ENCODE data around the gene RSPH1. TPM values are rescaled to one million over a fixed set of nuclear protein-coding genes. Genes with fewer than 3 reads are reported as not detected.

RSPH1 gene
- total RNA-seq, 2 donors from 2014 or later: 6.9 to 7.5 TPM

DNA sequence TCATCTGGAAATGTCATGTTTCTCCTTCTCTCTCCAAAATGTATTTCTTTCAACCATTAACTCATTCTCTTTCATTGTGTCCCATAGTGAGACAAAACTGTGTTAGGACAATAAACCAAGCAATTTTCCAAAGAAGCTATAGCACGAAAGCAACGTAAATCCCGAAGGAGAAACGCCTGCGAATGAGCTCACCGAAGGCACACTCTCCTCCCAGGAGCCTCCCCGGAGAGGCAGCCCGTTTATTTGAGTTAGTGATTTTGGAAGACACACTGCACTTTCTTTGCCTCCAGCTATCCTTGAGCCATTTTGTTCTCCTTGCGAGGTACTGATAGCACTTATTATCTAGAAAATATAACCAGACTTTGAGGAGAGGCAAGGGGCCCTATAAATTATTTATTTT lies 41.2 kb downstream of the RSPH1 start:
- H3K9me3 ChIP-seq: no peaks in the 10 kb centered on the region
- H3K4me3 ChIP-seq: no peak overlapping the region
- TF ChIP-seq, protein P1, sequence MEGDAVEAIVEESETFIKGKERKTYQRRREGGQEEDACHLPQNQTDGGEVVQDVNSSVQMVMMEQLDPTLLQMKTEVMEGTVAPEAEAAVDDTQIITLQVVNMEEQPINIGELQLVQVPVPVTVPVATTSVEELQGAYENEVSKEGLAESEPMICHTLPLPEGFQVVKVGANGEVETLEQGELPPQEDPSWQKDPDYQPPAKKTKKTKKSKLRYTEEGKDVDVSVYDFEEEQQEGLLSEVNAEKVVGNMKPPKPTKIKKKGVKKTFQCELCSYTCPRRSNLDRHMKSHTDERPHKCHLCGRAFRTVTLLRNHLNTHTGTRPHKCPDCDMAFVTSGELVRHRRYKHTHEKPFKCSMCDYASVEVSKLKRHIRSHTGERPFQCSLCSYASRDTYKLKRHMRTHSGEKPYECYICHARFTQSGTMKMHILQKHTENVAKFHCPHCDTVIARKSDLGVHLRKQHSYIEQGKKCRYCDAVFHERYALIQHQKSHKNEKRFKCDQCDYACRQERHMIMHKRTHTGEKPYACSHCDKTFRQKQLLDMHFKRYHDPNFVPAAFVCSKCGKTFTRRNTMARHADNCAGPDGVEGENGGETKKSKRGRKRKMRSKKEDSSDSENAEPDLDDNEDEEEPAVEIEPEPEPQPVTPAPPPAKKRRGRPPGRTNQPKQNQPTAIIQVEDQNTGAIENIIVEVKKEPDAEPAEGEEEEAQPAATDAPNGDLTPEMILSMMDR (IDR thresholded peaks at IDR 0.05): no peak
- intact Hi-C loops (cut with DNase I): no loop called here
- no peak overlapping the region for H3K27ac ChIP-seq
- H3K4me1 ChIP-seq: no peaks in the 10 kb centered on the region
- no peak for DNase-seq
- H3K9ac ChIP-seq (ENCODE audit: low read depth in 2 of 2, low read length in 2 of 2): no peak overlapping the region
- H3K36me3 ChIP-seq: no peaks in the 10 kb centered on the region
- H3K27me3 ChIP-seq: no peaks in the 10 kb centered on the region

DNA sequence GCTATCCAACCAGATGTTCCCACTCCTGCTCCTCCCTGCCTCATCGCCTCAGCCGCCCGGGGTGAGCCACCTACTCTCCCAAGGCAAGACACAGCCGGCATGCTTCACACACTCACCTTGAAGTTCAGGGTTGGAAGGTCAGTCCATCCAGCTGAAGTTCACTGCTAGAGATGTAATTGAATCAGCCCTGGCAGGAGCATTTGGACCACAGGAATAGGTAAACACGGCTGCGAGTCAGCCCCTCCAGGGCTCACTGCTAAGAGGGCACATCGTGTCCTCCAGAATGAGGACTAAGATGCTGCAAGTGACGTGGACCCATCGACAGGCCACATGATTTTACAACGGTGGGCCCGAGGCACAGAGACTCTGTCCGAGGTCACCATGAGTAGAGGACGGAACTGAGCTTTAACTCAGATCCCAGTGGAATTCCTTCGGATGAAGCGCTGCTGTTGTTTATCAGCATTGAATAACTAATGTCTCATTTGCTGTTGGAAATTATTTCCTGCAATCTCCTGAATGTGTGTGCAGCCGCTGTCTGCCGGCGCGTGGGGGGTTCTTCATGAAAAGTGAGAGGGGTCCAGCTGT lies 41.9 kb downstream of the RSPH1 start:
- H3K9me3 ChIP-seq: no peaks in the 10 kb centered on the region
- intact Hi-C loops (cut with DNase I): no loop called here
- H3K36me3 ChIP-seq: no peaks in the 10 kb centered on the region
- no peaks in the 10 kb centered on the region for H3K4me1 ChIP-seq
- no peak overlapping the region for H3K4me3 ChIP-seq
- H3K9ac ChIP-seq (ENCODE audit: low read depth in 2 of 2, low read length in 2 of 2): no peak overlapping the region
- TF ChIP-seq, protein P1 (IDR thresholded peaks at IDR 0.05): no peak
- H3K27me3 ChIP-seq: no peaks in the 10 kb centered on the region
- DNase-seq: no peak
- no peak overlapping the region for H3K27ac ChIP-seq

DNA sequence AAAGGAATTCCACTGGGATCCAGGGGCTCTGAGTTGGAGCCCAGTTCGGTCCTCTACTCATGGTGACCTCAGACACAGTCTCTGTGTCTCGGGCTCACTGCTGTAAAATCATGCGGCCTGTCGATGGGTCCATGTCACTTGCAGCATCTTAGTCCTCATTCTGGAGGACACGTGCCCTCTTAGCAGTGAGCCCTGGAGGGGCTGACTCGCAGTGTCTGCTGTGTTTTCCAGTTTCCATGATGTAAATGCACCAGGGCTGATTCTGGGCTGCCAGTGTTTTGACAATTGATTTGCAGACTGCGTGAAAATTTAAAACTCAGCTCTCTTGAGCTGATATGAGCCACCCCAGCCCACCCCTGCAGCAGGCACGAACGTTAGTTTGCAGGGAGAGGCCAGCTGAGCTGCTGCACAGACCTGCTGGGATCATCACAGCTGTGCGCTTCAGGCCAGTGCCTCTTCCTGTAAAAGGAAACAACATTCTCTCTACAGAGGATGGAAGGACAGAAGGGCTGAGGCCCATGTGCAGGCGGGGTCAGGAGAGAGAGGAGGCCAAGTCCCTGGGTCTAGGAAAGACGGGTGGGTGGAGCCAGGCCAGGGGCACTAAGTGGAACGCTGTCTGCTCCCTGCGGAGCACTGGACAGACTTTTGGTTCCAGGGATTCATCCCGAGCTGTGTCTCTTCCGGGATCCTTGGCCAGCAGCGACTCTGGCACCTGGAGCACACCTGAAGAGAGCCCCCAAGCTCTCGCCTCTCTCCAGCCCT lies 42.6 kb downstream of the RSPH1 start:
- no peak for DNase-seq
- TF ChIP-seq, protein P1 (IDR thresholded peaks at IDR 0.05): no peak
- intact Hi-C loops (cut with DNase I): no loop called here
- no peak overlapping the region for H3K9ac ChIP-seq (ENCODE audit: low read depth in 2 of 2, low read length in 2 of 2)
- no peak overlapping the region for H3K27ac ChIP-seq
- no peaks in the 10 kb centered on the region for H3K36me3 ChIP-seq
- H3K4me1 ChIP-seq: no peaks in the 10 kb centered on the region
- no peaks in the 10 kb centered on the region for H3K27me3 ChIP-seq
- H3K9me3 ChIP-seq: no peaks in the 10 kb centered on the region
- H3K4me3 ChIP-seq: no peak overlapping the region

DNA sequence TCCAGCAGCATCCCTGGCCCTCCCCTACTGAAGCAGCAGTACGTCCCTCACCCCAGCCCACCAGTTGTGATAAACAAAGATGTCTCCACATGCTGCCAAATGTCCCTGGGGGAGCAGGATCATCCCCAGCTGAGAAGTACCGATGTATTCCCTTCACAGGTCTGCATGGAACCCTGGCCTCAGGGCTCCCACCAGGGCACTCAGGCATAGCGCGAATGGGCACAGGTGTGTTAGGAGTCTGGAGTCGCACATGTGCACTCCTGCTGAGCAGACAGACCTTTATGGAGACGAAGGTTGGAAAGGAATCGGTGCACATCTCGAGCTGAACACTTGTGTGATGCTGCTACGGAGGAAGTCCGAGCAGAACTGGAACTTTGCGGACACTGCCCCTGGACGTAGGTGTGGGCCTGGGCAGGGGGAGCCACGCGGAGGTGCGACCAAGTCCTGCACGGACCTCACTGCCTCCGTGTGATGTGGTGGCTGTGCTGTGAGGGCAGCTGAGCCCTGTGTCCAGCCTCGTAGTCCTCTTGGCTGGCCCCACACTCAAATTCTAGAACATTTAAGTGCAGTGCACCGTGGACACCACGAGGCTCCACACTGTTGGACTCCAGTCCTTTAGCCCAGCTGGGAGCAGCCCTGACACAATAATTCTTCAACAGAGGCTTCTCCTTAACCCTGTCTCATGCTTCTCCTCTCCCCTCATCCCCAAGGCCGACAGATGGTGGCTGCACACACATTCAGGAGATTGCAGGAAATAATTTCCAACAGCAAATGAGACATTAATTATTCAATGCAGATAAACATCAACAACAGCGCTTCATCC lies 43.4 kb downstream of the RSPH1 start:
- TF ChIP-seq, protein P1 (IDR thresholded peaks at IDR 0.05): no peak
- intact Hi-C loops (cut with DNase I): no loop called here

DNA sequence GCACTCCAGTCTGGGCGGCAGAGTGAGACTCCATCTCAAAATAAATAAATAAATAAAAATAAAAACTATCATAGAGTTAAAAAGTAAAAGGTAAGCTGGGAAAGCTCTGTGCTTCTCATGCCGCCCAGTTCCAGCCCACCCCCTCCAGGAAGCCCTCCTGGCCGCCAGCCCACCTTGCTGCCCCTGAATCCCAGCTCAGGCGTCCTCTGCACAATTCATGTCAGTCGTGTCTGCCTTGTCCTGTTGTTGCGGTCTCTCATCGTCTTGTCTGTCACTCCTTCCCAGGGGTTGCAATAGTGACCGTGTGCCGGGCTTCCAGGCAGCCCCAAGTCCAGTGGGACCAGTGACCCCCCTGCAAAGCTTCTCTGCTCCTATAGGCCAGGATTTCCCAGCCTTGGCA lies 44.1 kb downstream of the RSPH1 start:
- H3K36me3 ChIP-seq: no peaks in the 10 kb centered on the region
- H3K4me1 ChIP-seq: no peaks in the 10 kb centered on the region
- no peaks in the 10 kb centered on the region for H3K27me3 ChIP-seq
- H3K9me3 ChIP-seq: no peaks in the 10 kb centered on the region
- intact Hi-C loops (cut with DNase I): no loop called here
- TF ChIP-seq, protein P1 (IDR thresholded peaks at IDR 0.05): no peak
- no peak for DNase-seq
- H3K27ac ChIP-seq: no peak overlapping the region
- no peak overlapping the region for H3K4me3 ChIP-seq
- no peak overlapping the region for H3K9ac ChIP-seq (ENCODE audit: low read depth in 2 of 2, low read length in 2 of 2)

More for the DNA sequence above, 43.4 kb downstream of the RSPH1 start:
- Histone ChIP-seq H3K4me1 (no peaks in the 10 kb centered on the region), H3K36me3 (no peaks in the 10 kb centered on the region), H3K27me3 (no peaks in the 10 kb centered on the region), H3K9ac (ENCODE audit: low read depth in 2 of 2, low read length in 2 of 2) (no peak overlapping the region), H3K9me3 (no peaks in the 10 kb centered on the region), H3K4me3 (no peak overlapping the region), H3K27ac (no peak overlapping the region)
- no peak for DNase-seq

Measured in colonic mucosa (tissue), 4 donors.